Fibroblast of skin of scalp (primary cell): Measurements from ENCODE around the gene NKX6-2.
"Not testable (repeated sequence)": the region's sequence is repeated elsewhere in the genome, so short reads cannot be mapped to it uniquely, and the experiment has no call there.

Source experiments
- DNase-seq: peaks from one replicate; pipeline ENCODE4 v3.0.0-alpha.2; 2013

Gene NKX6-2

GRCh38 chr10:132777441-132777840 is 8.5 kb downstream of the NKX6-2 start:
- DNase-seq: no peak

GRCh38 chr10:132776821-132777220 is 9.1 kb downstream of the NKX6-2 start:
- DNase-seq: no peak

GRCh38 chr10:132776186-132776585 is 9.8 kb downstream of the NKX6-2 start:
- no peak for DNase-seq

GRCh38 chr10:132774902-132775863 is 10.8 kb downstream of the NKX6-2 start:
- peak; percentile 97 for DNase-seq

- DNase-seq: peak; percentile 9
Measured at GRCh38 chr10:132774181-132774901, 11.6 kb downstream of the NKX6-2 start.

GRCh38 chr10:132772816-132773215 is 13.1 kb downstream of the NKX6-2 start:
- not testable (repeated sequence) for DNase-seq

- DNase-seq: no peak
Measured at GRCh38 chr10:132770061-132771021, 15.6 kb downstream of the NKX6-2 start.

- no peak for DNase-seq
Measured at GRCh38 chr10:132768346-132769248, 17.4 kb downstream of the NKX6-2 start.

- no peak for DNase-seq
Measured at GRCh38 chr10:132766291-132766690, 19.7 kb downstream of the NKX6-2 start.

- DNase-seq: no peak
Measured at GRCh38 chr10:132765435-132765834, 20.5 kb downstream of the NKX6-2 start.

- no peak for DNase-seq
Measured at GRCh38 chr10:132764108-132764507, 21.8 kb downstream of the NKX6-2 start.

GRCh38 chr10:132763545-132763944 is 22.4 kb downstream of the NKX6-2 start:
- DNase-seq: no peak

- DNase-seq: no peak
Measured at GRCh38 chr10:132762267-132762666, 23.7 kb downstream of the NKX6-2 start.

- no peak for DNase-seq
Measured at GRCh38 chr10:132761395-132762060, 24.4 kb downstream of the NKX6-2 start.

GRCh38 chr10:132758865-132759264 is 27.1 kb downstream of the NKX6-2 start:
- DNase-seq: no peak

- no peak for DNase-seq
Measured at GRCh38 chr10:132757171-132757570, 28.8 kb downstream of the NKX6-2 start.

- no peak for DNase-seq
Measured at GRCh38 chr10:132756591-132756990, 29.4 kb downstream of the NKX6-2 start.

GRCh38 chr10:132755166-132755711 is 30.7 kb downstream of the NKX6-2 start:
- no peak for DNase-seq

- no peak for DNase-seq
Measured at GRCh38 chr10:132754071-132754470, 31.9 kb downstream of the NKX6-2 start.

- no peak for DNase-seq
Measured at GRCh38 chr10:132753596-132753995, 32.4 kb downstream of the NKX6-2 start.
